T-cell (primary cell): ENCODE measurements around the gene TSGA10IP. TPM values are rescaled to one million over a fixed set of nuclear protein-coding genes. Genes with fewer than 3 reads are reported as not detected.
A peak's percentile ranks its signal among the peaks of the same experiment; 100 is the strongest.

Source experiments
- ATAC-seq, 4 experiments: fragments of 200-7000 bp in 3 of 4; fragments of 150-1000 bp in 1 of 4; cut with Tn5 transposase; replicated peaks in 1 of 4; 1 replicate in 3 of 4; 2 replicates in 1 of 4; pipeline ENCODE4 v1.10.0; 2021; ENCODE audit warnings: moderate library complexity in 3 of 4, mild to moderate bottlenecking in 2 of 4, moderate number of reproducible peaks in 1 of 4
- CTCF ChIA-PET, 2 donors: fragments of 300-600 bp; sonication (Branson Sonifier 250); formaldehyde crosslinking; loops; one replicate each; lab custom pipeline; 2022; ENCODE audit warnings: antibody characterized with exemption in 2 of 2; lab: Charles Lee
- POLR2A ChIA-PET, 2 donors: fragments of 300-600 bp; sonication (Branson Sonifier 250); formaldehyde crosslinking; loops; one replicate each; lab custom pipeline; 2022; ENCODE audit warnings: antibody characterized with exemption in 2 of 2; lab: Charles Lee
- DNase-seq, 35 experiments: peaks; one replicate each; pipeline versions ENCODE4 v3.0.0 to v3.0.0-alpha.2; 2013 to 2023
- H3K27ac ChIP-seq: one replicate; pipeline ENCODE4 v1.5.1; 2013; ENCODE audit warnings: low read length
- H3K27me3 ChIP-seq, 2 experiments: replicated peaks in 1 of 2; 1 replicate in 1 of 2; 2 replicates in 1 of 2; pipeline versions ENCODE4 v1.6.1 to v1.7.0; 2013; ENCODE audit warnings: low read length in 1 of 2, mixed read lengths in 1 of 2; ENCODE audit not compliant: control insufficient read depth in 2 of 2, insufficient read depth in 2 of 2; ENCODE audit errors: extremely low read depth in 1 of 2
- H3K36me3 ChIP-seq, 2 donors: 1 replicate in 1 of 2; 2 replicates in 1 of 2; pipeline versions ENCODE4 v1.6.1 to v1.7.0; 2013; ENCODE audit warnings: low read length in 1 of 2; ENCODE audit not compliant: control insufficient read depth in 2 of 2, insufficient read depth in 1 of 2; ENCODE audit errors: extremely low read depth in 1 of 2
- H3K4me1 ChIP-seq, 2 experiments: 1 replicate in 1 of 2; 2 replicates in 1 of 2; pipeline versions ENCODE4 v1.6.1 to v1.7.0; 2013; ENCODE audit warnings: low read length in 2 of 2, mixed read lengths in 1 of 2; ENCODE audit not compliant: insufficient read depth in 2 of 2, control insufficient read depth in 1 of 2; ENCODE audit errors: extremely low read depth in 1 of 2
- H3K4me3 ChIP-seq, 2 donors: 1 replicate in 1 of 2; 2 replicates in 1 of 2; pipeline versions ENCODE4 v1.5.1 to v1.7.0; 2013; ENCODE audit warnings: mild to moderate bottlenecking in 2 of 2, low read length in 1 of 2, moderate library complexity in 1 of 2; ENCODE audit not compliant: control insufficient read depth in 1 of 2; ENCODE audit errors: extremely low read depth in 1 of 2
- H3K9me3 ChIP-seq: 2 replicates; pipeline ENCODE4 v1.7.0; 2013
- H3K27ac Mint-ChIP-seq, 2 donors: one replicate each; pipeline ENCODE4 v1.8.0; 2020 to 2021; ENCODE audit warnings: mild to moderate bottlenecking in 2 of 2, mixed read lengths in 2 of 2
- H3K27me3 Mint-ChIP-seq, 2 donors: one replicate each; pipeline ENCODE4 v1.8.0; 2021 to 2022; ENCODE audit warnings: mixed read lengths in 2 of 2
- H3K36me3 Mint-ChIP-seq: one replicate; pipeline ENCODE4 v1.8.0; 2021; ENCODE audit warnings: mixed read lengths
- H3K4me1 Mint-ChIP-seq, 3 donors: one replicate each; pipeline ENCODE4 v1.8.0; 2020 to 2022; ENCODE audit warnings: mixed read lengths in 3 of 3, mild to moderate bottlenecking in 1 of 3
- H3K4me3 Mint-ChIP-seq, 3 donors: one replicate each; pipeline ENCODE4 v1.8.0; 2020 to 2022; ENCODE audit warnings: mild to moderate bottlenecking in 3 of 3, mixed read lengths in 3 of 3, moderate library complexity in 3 of 3
- H3K9me3 Mint-ChIP-seq, 3 donors: one replicate each; pipeline ENCODE4 v1.8.0; 2020 to 2022; ENCODE audit warnings: mixed read lengths in 3 of 3
- WGBS: methylation state at CpG from one replicate; pipeline ENCODE4 v1.1.5; 2013; ENCODE audit warnings: missing lambda C conversion rate; ENCODE audit not compliant: insufficient coverage; 5-methylcytosine and 5-hydroxymethylcytosine counted together
- total RNA-seq, 35 experiments: library from RNA in 6 of 35; stranded (reverse) in 6 of 35; fragments of 120-200 nt in 1 of 35; gene quantifications; one replicate each; pipeline versions ENCODE4 v1.2.1 to v1.2.4 and lab custom pipeline; 2013 to 2026

Gene TSGA10IP
- total RNA-seq, 5 donors from 2014 or later (not counting 1 experiment from before 2014, with no cell fraction given) = not detected

DNA sequence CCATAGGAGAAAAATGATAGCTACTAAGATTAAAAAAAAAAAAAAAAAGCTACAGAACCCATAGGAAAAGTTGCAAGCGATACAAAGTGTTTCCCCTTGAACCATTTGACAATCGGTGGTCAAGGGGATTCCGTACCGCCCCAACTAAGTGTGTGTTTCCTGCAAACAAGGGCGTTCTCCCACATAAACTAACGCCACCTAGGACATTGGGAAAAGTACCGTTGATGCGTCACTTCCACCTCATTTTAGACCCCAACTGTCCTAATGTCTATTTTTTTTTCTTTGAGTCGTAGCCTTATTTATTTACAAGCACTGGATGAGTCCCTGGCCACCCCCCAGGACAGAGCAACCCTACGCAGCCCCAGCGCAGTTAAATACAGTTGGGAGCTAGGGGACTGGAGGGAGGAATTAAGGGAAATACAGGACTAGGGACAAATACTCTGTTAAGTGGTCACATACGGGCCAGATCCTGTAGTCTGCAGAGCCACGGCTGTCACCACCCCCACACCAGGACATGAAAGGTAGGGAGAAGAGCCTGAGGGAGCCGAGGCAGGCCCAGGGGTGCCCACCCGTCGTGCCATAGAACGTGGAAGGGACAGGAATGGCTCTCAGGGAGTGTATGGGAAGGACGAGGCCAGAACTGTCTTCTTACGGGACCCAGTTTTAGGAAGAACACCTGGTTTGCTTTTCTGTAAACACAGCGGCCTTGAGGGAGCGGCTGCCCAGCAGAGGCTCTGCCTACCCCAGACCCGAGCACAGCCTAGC is 37.7 kb downstream of the TSGA10IP start:
- ChIA-PET POLR2A (interaction anchor here in 1 of 2 donors (0.5 to 0.6 kb wide), 2 partner anchors 12 to 47 kb away, joined by 5 to 6 read pairs; no protein-coding TSS in a partner anchor), CTCF (interaction anchor here in 1 of 2 donors (0.5 to 0.6 kb wide), 2 partner anchors 178 to 184 kb away, joined by 3 read pairs; no protein-coding TSS in a partner anchor)
- Mint-ChIP-seq H3K4me3 (no peak overlapping the region), H3K36me3 (peaks cover 8% of the 10 kb centered on the region), H3K27ac (no peak overlapping the region), H3K27me3 (no peaks in the 10 kb centered on the region), H3K9me3 (no peaks in the 10 kb centered on the region), H3K4me1 (no peaks in the 10 kb centered on the region)
- Histone ChIP-seq H3K27me3 (no peaks in the 10 kb centered on the region), H3K27ac (no peak overlapping the region), H3K36me3 (peaks cover 7 to 14% of the 10 kb centered on the region in 2 donors), H3K4me3 (no peak overlapping the region), H3K4me1 (no peaks in the 10 kb centered on the region), H3K9me3 (no peaks in the 10 kb centered on the region)
- no peak for ATAC-seq
- 86% methylated on average over 16 of the region's 22 CpGs for whole genome bisulfite sequencing
- DNase-seq = no peak

DNA sequence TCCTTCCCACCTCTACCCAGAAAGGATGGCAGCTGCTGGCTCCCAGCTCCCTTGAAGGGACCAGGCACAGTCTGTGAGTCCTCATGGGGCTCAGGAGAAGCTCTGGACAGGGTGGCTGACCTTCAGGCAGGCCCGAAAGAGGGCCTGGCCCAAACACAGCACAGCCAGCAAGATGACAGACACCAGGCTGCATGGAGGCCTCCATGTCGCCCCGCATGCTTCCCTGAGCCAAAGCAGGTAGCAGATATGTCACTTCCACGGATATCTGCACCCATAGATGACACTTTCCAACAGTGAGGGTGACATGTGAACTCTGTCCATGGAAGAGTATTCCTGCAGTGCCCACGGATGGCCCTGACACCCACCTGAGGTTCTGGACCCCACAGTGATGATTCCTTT is 38.3 kb downstream of the TSGA10IP start:
- Mint-ChIP-seq H3K36me3 (peaks cover 6% of the 10 kb centered on the region), H3K27ac (no peak overlapping the region), H3K4me1 (no peaks in the 10 kb centered on the region), H3K4me3 (no peak overlapping the region), H3K27me3 (no peaks in the 10 kb centered on the region), H3K9me3 (no peaks in the 10 kb centered on the region)
- Histone ChIP-seq H3K9me3 (no peaks in the 10 kb centered on the region), H3K27ac (no peak overlapping the region), H3K4me1 (no peaks in the 10 kb centered on the region), H3K36me3 (peaks cover 5 to 9% of the 10 kb centered on the region in 2 donors), H3K4me3 (no peak overlapping the region), H3K27me3 (no peaks in the 10 kb centered on the region)
- DNase-seq = no peak
- 87% methylated on average over 5 of the region's 5 CpGs for WGBS
- POLR2A ChIA-PET = interaction anchor here in 1 of 2 donors (0.5 kb wide), 1 partner anchor 48 kb away, joined by 6 read pairs; no protein-coding TSS in a partner anchor
- CTCF ChIA-PET = no interaction called here
- no peak for ATAC-seq

DNA sequence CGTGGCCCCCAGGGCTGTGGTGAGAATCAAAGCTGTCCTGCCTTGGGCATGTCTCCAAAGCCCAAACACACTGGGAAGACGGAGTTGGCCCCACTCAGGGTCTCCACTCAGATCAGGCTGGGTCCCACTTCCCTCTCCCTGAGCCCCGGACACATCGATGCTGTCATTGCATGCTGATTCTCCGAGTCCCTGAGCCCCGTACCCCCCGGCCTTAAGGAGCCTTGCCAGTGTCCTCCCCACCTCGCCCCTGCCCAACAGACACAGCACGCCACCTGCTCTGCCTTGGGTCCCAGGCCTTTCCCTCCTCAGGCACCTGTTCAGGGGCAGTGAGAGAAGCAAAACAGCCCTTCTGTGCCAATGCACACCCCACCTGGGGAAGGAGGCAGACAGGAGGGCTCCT is 42.1 kb downstream of the TSGA10IP start:
- H3K4me1 Mint-ChIP-seq = peaks cover 5 to 7% (median 5%) of the 10 kb centered on the region in 3 donors
- no peak overlapping the region for H3K27ac Mint-ChIP-seq
- 94% methylated on average over 4 of the region's 9 CpGs for WGBS
- no peak overlapping the region for H3K4me3 ChIP-seq
- no peaks in the 10 kb centered on the region for H3K27me3 ChIP-seq
- no peaks in the 10 kb centered on the region for H3K9me3 Mint-ChIP-seq
- peaks cover 0 to 3% of the 10 kb centered on the region in 2 donors for H3K36me3 ChIP-seq
- POLR2A ChIA-PET = no interaction called here
- peaks cover 3% of the 10 kb centered on the region for H3K36me3 Mint-ChIP-seq
- DNase-seq = no peak
- no peaks in the 10 kb centered on the region for H3K9me3 ChIP-seq
- no peaks in the 10 kb centered on the region for H3K27me3 Mint-ChIP-seq
- no peak overlapping the region for H3K4me3 Mint-ChIP-seq
- ATAC-seq = no peak
- no peak overlapping the region for H3K27ac ChIP-seq
- peaks cover 0 to 8% of the 10 kb centered on the region in 2 experiments for H3K4me1 ChIP-seq
- CTCF ChIA-PET = interaction anchor here in 1 of 2 donors (1.4 kb wide), 1 partner anchor 100 kb away, joined by 6 read pairs; the partner anchor contains the start of gene FIBP

DNA sequence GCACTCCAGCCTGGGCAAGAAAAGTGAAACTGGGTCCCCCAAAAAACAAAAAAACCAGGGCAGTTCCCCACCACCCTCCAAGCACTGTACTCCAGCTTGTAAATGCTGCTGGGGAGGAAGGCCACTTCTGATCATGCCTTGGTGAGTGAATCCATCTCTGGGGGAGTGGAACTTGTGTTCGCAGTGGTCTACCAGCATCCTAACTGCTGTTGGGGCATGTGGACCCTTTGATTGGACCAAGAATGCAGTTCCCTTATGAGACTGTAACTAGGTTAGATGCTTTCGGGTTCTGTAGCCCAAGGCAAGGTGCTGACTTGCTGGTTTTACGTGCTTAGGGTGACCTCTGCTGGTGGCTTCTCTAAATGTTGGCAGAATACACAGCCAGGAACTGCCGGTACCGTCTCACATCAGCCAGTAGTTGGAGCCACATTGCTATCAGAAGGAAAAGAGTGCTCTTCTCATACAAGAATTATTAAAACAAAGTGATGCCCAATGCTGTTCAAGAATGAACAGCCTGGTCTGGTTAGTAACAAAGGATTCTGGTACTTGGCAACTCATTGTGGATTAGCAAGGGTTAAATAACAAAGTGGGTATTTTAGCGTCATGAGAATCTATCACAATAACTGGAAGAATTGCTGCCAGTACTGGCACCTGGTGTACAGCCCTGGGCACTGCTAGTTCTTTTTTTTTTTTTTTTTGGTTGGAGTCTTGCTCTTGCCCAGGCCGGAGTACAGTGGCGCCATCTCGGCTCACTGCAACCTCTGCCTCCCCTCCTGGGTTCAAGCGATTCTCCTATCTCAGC is 43.7 kb downstream of the TSGA10IP start:
- H3K27ac Mint-ChIP-seq = peak overlapping the region; percentile 74 to 82
- H3K36me3 ChIP-seq = peaks cover 0 to 6% of the 10 kb centered on the region in 2 donors
- ChIA-PET POLR2A (interaction anchor here in 1 of 2 donors (0.6 to 0.7 kb wide), 2 partner anchors 56 to 122 kb away, joined by 3 read pairs; no protein-coding TSS in a partner anchor), CTCF (interaction anchor here (0.6 to 1.3 kb wide), 8 partner anchors 24 to 209 kb away, joined by 3 to 11 read pairs (median 4); partner anchors contain the start of gene FIBP (in 1 of the 2))
- H3K27me3 Mint-ChIP-seq = no peaks in the 10 kb centered on the region
- peak; percentile 77 to 97 (median 90) for DNase-seq
- H3K4me1 ChIP-seq = peaks cover 0 to 8% of the 10 kb centered on the region in 2 experiments
- H3K4me3 Mint-ChIP-seq = no peak overlapping the region
- peaks cover 5 to 7% (median 5%) of the 10 kb centered on the region in 3 donors for H3K4me1 Mint-ChIP-seq
- peak overlapping the region; percentile 44 for H3K27ac ChIP-seq
- no peaks in the 10 kb centered on the region for H3K27me3 ChIP-seq
- H3K36me3 Mint-ChIP-seq = peaks cover 3% of the 10 kb centered on the region
- peak; percentile 97 to 100 (median 99) for ATAC-seq
- H3K9me3 ChIP-seq = no peaks in the 10 kb centered on the region
- WGBS = 0% methylated on average over 5 of the region's 10 CpGs
- H3K4me3 ChIP-seq = no peak overlapping the region
- no peaks in the 10 kb centered on the region for H3K9me3 Mint-ChIP-seq

GRCh38 chr11:65992056-65992455 is 46.8 kb downstream of the TSGA10IP start:
- H3K9me3 ChIP-seq = no peaks in the 10 kb centered on the region
- Mint-ChIP-seq H3K27ac (no peak overlapping the region), H3K36me3 (peaks cover 3% of the 10 kb centered on the region), H3K9me3 (no peaks in the 10 kb centered on the region), H3K27me3 (no peaks in the 10 kb centered on the region), H3K4me3 (no peak overlapping the region), H3K4me1 (peaks cover 5 to 7% (median 5%) of the 10 kb centered on the region in 3 donors)
- no peaks in the 10 kb centered on the region for H3K27me3 ChIP-seq
- H3K27ac ChIP-seq = no peak overlapping the region
- WGBS = no CpG with 5 or more reads among the region's 5 CpGs
- ChIA-PET POLR2A (interaction anchor here in 1 of 2 donors (0.5 kb wide), 1 partner anchor 10 kb away, joined by 7 read pairs; the partner anchor contains the start of genes BANF1 and EIF1AD), CTCF (interaction anchor here (0.6 to 1.3 kb wide), 4 partner anchors 10 to 367 kb away, joined by 3 to 4 read pairs (median 3); partner anchors contain the start of genes BANF1 (in 1 of the 2) and EIF1AD (in 1 of the 2))
- ATAC-seq (no peak), DNase-seq (no peak)
- peaks cover 0 to 8% of the 10 kb centered on the region in 2 experiments for H3K4me1 ChIP-seq
- no peak overlapping the region for H3K4me3 ChIP-seq
- peaks cover 0 to 19% of the 10 kb centered on the region in 2 donors for H3K36me3 ChIP-seq

DNA sequence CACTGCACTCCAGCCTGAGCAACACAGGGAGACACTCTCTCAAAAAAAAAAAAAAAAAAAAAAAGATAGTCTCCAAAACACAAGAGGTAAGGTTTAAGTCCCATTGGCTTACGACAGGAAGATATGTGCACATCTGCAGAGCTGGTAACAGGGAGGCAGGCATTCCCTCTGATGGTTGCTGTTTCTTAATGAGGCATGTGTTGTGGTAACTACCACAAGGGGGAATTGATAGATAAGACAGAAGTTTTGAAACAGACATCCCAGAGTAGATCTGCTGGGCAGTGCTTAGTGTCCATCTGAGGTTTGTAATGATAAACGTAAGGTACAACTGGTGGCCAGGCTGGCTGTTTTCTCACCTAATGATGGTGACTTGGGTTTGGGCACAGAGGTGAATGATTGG is 52.0 kb downstream of the TSGA10IP start:
- H3K36me3 ChIP-seq = peaks cover 6 to 49% of the 10 kb centered on the region in 2 donors
- WGBS = 91% methylated on average over 1 of the region's 2 CpGs
- H3K4me3 Mint-ChIP-seq = no peak overlapping the region
- no peaks in the 10 kb centered on the region for H3K9me3 ChIP-seq
- no peaks in the 10 kb centered on the region for H3K9me3 Mint-ChIP-seq
- ChIA-PET CTCF (interaction anchor here in 1 of 2 donors (0.6 kb wide), 1 partner anchor 1356 kb away, joined by 3 read pairs; the partner anchor contains the start of gene POLD4), POLR2A (no interaction called here)
- H3K4me3 ChIP-seq = no peak overlapping the region
- H3K36me3 Mint-ChIP-seq = peaks cover 32% of the 10 kb centered on the region
- H3K27ac ChIP-seq = no peak overlapping the region
- H3K4me1 ChIP-seq = peaks cover 5 to 16% of the 10 kb centered on the region in 2 experiments
- H3K4me1 Mint-ChIP-seq = peaks cover 24 to 33% (median 28%) of the 10 kb centered on the region in 3 donors
- H3K27ac Mint-ChIP-seq = no peak overlapping the region
- DNase-seq (no peak), ATAC-seq (no peak)
- H3K27me3 Mint-ChIP-seq = no peaks in the 10 kb centered on the region
- H3K27me3 ChIP-seq = no peaks in the 10 kb centered on the region
